NOMO-1 treated with dmso at 0.1 percent for 144 hours (cell line): ENCODE results near the gene POGZ.

Experiments
- DNase-seq: peaks from one replicate; lab custom pipeline; 2025; ENCODE audit not compliant: unreplicated experiment; lab: John Stamatoyannopoulos, UW

Gene POGZ

GRCh38 chr1:151459331-151460046 lies at the start of gene POGZ:
TSS of gene POGZ (minus strand) at chr1:151459494. CDS start at chr1:151442204, 17,290 bp downstream.
- peak; percentile 92 for DNase-seq

- DNase-seq, result no peak
These were observed 49.5 kb upstream of the POGZ start for GRCh38 chr1:151508833-151509232.

- no peak for DNase-seq
These were observed 45.5 kb upstream of the POGZ start for GRCh38 chr1:151504759-151505158.

GRCh38 chr1:151504252-151504651 lies 45.0 kb upstream of the POGZ start:
- DNase-seq, result no peak

GRCh38 chr1:151502859-151503780 lies 43.8 kb upstream of the POGZ start:
- DNase-seq, result no peak

- no peak for DNase-seq
These were observed 42.9 kb upstream of the POGZ start for GRCh38 chr1:151502035-151502700.

- no peak for DNase-seq
These were observed 42.2 kb upstream of the POGZ start for GRCh38 chr1:151501474-151501873.

- DNase-seq, result no peak
These were observed 40.6 kb upstream of the POGZ start for GRCh38 chr1:151499930-151500329.

- DNase-seq, result no peak
These were observed 40.1 kb upstream of the POGZ start for GRCh38 chr1:151499365-151499764.

GRCh38 chr1:151495316-151495715 lies 36.0 kb upstream of the POGZ start:
- DNase-seq, result no peak

GRCh38 chr1:151494741-151495281 lies 35.5 kb upstream of the POGZ start:
- no peak for DNase-seq

- no peak for DNase-seq
These were observed 33.7 kb upstream of the POGZ start for GRCh38 chr1:151493042-151493441.

- DNase-seq, result no peak
These were observed 32.8 kb upstream of the POGZ start for GRCh38 chr1:151492120-151492519.

- no peak for DNase-seq
These were observed 32.3 kb upstream of the POGZ start for GRCh38 chr1:151491641-151492040.

- DNase-seq, result no peak
These were observed 27.3 kb upstream of the POGZ start for GRCh38 chr1:151486557-151486956.

GRCh38 chr1:151485685-151486255 lies 26.5 kb upstream of the POGZ start:
- DNase-seq, result no peak

GRCh38 chr1:151482017-151482416 lies 22.7 kb upstream of the POGZ start:
- no peak for DNase-seq

- no peak for DNase-seq
These were observed 20.2 kb upstream of the POGZ start for GRCh38 chr1:151479462-151479861.

- DNase-seq, result no peak
These were observed 19.6 kb upstream of the POGZ start for GRCh38 chr1:151478923-151479322.

- no peak for DNase-seq
These were observed 19.0 kb upstream of the POGZ start for GRCh38 chr1:151478140-151478812.
